GM19468 (cell line): Measurements from ENCODE around the gene ATP9B.

Experiments used
- ATAC-seq: cut with Tn5 transposase; IDR thresholded peaks from one replicate; pipeline ENCODE4 v1.9.1; 2021; ENCODE audit warnings: mild to moderate bottlenecking, moderate library complexity, moderate number of reproducible peaks; ENCODE audit not compliant: unreplicated experiment; ENCODE audit errors: extremely low read depth

Gene ATP9B

DNA sequence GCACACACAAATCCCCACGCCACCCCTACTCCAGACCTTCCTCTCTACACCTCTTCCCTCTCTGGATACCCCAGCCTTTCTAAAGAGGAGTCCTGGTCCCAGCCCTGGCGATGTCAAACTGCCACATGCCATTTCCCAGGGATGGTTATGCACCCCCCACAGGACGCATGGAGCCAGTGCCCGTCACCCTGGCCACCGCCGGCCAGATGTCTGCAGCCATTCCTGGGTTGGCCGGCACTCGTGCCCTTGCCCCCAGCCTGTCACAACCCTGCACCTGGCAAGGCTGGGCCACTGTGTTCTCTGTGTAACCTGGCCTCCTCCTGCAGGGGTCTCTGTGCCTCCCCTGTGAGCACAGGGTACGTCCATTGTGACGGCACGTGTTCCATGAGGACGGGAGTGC, 268.4 kb downstream of the ATP9B start:
- no peak for ATAC-seq

- no peak for ATAC-seq
Measured at GRCh38 chr18:79339094-79339908, 270.1 kb downstream of the ATP9B start.

DNA sequence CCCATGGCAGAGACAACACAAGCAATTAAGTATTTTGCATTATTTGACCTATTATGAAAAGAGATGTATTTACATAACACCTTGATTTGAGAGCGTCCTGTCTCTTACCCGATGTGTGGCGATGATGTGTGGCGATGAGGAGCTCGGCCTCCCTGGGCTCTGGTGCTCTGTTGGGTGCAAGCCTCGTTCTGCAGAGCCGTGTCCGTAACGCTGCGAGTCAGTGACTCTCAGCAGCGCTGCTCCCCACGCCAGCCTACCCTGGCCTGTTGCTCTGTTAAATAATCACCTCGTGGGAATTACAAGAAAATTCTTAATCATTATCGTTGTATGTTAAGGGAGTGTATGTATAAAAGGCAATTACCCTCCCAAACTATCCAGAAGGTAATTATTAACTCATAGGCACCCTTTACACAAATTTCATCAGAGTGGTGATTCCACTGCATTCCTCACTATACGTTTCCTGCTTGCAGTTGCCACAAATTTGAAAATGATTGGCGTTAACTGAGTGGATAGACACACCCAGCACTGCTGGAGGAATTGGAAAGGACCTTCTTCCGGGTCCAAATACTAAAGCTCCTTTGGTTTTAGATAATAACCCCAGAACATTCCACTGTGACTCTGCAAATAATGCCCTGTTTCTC, 274.5 kb downstream of the ATP9B start:
- ATAC-seq = no peak

DNA sequence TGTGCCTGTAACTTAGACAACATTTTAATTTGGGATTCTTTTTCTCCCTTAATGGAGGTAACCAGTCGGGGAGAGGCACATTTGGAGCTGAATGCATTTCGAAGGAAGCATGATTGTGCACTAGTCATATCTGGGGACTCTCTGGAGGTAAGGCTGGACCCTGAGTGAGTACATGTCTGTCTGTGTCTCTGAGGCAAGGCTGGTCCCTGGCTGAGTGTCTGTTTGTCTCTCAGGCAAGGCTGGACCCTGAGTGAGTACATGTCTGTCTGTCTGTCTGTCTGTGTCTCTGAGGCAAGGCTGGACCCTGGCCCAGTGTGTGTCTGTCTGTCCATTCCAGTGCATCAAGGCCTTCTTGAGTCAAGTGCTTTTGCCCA, 275.0 kb downstream of the ATP9B start:
- no peak for ATAC-seq

DNA sequence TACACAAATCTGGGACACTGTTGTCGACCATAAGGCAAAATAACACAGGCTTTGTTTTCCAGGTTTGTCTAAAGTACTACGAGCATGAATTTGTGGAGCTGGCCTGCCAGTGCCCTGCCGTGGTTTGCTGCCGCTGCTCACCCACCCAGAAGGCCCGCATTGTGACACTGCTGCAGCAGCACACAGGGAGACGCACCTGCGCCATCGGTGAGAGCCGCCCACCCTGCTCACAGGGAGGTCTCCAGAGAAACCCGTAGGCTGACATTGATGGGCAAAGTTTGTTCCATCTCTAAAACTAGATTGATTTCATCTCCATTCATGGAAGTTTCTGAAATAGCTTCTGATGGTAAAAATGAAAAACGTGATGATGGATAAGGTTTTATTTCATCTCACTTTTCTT, 276.2 kb downstream of the ATP9B start:
- no peak for ATAC-seq

DNA sequence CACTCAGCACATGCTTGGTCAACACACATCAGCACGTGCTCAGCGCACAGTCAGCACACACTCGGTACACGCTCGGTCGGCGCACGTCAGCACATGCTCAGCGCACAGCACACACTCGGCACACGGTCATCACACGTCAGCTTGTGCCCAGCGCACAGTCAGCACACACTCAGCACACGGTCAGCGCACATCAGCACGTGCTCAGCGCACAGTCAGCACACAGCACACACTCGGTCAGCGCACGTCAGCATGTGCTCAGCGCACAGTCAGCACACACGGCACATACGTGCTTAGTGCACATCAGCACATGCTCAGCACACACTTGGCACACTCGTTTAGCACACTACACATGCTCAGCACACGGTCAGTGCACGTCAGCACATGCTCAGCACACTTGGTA, 276.8 kb downstream of the ATP9B start:
- no peak for ATAC-seq

- no peak for ATAC-seq
Measured at GRCh38 chr18:79348066-79348465, 278.9 kb downstream of the ATP9B start.

GRCh38 chr18:79352432-79352831, 283.2 kb downstream of the ATP9B start:
- no peak for ATAC-seq

DNA sequence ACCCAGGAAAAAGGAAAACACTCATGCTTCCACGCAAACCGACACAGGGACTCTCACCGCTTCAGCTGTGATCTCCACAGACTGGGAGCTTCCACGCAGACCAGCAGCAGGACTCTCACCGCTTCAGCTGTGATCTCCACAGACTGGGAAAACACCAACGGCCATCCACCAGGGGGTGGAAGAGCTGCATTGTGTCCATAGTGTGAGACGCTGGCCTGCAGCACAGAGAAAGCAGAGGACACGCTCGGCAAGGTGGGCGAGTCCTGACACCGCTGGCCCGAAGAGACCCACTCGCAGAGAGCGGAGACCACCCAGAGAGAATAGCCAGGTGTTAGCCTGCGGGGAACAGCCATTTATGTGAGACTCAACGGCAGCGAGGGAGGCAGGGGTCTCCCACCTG, 284.1 kb downstream of the ATP9B start:
- ATAC-seq = no peak

- ATAC-seq = no peak
Measured at GRCh38 chr18:79354350-79354749, 285.2 kb downstream of the ATP9B start.

DNA sequence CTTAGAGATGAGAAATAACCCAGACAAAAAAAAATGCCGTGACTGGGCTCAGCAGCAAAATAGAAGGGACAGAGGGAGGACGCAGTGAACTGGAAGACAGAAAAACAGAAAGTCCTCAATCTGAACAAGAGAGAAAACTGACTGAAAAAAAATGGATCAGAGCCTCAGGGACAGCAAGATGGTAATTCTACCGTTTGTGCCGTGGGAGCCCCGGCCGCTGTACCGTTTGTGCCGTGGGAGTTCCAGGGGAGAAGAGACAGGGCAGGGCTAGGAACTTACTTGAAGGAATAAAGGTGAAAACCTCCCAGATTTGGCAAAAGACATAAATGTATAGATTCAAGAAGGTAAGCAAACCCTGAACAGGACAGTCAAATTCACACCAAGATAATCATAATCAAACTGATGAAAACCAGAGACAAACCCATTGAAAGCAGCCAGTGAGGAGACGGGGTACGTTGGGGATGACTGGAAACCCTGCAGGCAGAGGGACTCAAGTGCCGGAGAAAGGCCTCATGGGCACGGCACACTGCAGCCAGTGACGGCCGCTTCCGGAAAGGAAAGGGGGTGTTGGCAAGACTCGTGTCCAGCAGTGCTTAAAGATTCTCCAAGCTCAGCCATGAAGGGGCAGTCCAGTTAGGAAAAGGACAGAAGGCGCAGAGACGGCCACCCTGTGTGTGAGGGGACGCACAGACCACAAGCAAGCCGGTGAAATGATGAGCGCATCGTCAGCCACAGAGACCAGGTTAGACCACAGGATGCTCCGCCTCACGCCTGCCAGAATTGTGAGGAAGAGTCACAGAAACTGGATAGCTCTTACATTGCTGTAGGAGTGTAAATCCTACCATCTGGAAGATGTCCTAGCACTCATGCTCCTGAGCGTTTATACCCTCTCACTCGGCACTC, 286.5 kb downstream of the ATP9B start:
- ATAC-seq = no peak

GRCh38 chr18:79356435-79356834, 287.2 kb downstream of the ATP9B start:
- ATAC-seq = peak; percentile 78

- ATAC-seq = no peak
Measured at GRCh38 chr18:79360933-79361332, 291.7 kb downstream of the ATP9B start.

DNA sequence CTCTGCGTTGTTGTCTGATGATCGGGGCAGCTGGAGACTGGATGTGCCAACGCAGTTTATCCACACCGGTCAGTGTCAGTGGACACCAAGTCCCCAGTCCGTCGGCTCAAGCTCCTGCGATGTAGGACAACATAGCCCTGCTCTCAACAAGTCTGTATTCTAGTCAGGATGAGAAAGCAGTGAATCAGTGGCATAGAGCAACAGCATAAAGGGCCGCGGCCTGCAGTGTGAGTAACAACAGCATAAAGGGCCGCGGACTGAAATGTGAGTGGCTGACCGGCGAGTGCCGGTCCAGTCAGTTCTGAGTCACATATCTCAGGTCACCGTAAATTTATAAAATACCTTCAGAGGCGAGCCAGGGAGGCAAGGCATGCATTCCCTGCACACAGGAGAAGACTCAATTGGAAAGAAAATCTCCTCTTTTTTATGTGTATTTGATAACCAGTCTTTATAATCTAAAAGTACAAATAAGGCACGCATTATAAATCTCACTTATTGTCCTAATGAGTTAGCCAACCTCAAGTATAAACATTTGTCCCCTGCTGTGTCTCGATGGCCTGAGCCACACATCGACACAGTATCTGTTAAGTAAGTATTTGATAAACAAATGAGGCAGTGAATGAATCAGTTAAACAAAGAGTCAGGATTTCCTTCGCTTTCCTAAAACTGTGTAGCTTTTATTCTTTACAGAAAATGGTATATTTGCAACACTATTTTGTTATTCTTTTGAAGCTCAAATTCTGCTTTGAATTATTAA, 292.8 kb downstream of the ATP9B start:
- ATAC-seq = no peak

GRCh38 chr18:79365701-79366100, 296.5 kb downstream of the ATP9B start:
- no peak for ATAC-seq

DNA sequence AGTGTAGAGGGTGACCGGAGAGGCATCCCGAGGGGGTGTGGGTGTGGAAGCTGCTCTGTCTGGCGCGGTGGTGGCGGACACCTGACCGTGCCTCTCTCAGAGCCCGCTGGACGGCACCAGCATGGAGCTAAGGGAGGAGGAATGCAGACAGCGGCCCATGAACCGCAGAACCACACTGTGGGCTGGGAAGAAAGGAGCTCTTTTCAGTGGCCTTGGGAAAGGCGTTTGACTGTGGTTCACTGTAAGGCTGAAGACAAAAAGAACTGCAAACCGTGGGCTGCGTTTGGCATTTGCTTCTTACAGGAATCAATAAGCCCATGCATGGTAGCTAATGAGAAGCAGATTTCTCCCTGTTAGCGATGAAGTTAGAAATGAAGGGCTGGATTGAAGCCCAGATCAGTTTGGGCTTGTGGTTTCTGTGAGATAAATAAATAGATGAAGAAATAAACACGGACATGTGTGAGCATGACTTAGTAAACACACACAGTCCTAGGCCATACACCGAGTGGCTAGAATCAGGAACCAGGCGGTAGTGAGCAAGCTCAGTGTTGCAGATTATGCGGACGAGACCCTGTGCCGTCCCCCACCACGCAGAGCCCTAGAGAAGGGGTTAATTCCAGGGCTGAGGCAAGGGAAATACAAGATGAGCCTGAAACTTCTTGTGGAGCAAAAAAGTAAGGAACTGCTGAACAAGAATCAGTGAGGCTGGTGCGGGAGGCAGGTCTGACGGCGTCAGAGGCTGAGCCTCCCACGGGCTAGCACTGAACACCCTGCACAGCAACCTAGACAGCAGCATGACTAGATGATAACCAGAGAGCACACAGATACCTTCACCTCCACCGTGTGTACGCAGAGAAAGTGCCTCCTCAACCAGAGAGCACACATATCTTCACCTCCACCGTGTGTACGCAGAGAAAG, 297.2 kb downstream of the ATP9B start:
- ATAC-seq = no peak

DNA sequence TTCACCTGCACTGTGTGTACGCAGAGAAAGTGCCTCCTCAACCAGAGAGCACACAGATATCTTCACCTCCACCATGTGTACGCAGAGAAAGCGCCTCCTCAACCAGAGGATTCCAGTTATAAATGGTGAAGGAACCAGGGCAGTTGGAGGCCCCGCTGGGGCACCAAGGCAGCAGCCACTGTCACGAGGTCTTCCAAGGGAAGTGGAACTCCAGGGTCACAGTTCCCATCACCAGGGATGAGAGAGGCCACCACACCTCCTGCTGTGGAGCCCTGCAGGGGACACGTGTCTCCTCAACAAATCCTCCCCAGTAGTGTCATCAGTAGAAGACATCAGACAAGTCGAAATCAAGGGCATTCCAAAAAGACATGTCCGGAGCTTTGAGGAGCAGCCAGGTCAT, 298.3 kb downstream of the ATP9B start:
- ATAC-seq = no peak

DNA sequence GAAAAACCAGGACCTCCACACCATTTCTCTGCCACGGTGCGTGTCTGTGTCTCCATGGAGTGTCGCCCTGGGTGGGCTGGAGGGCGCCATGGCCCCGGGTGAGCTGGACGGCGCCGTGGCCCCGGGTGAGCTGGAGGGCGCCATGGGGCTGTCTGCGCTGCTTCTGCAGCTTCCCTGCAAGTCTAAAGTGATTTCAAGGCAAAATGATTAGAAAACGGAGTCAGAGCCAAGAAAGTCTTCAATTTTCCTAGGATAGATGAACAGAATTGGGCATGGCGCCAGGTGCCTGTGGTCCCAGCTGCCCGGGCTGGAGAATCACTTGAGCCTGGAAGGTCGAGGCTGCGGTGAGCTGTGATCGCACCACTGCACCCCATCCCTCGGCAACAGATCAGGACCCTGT, 298.8 kb downstream of the ATP9B start:
- ATAC-seq = no peak

DNA sequence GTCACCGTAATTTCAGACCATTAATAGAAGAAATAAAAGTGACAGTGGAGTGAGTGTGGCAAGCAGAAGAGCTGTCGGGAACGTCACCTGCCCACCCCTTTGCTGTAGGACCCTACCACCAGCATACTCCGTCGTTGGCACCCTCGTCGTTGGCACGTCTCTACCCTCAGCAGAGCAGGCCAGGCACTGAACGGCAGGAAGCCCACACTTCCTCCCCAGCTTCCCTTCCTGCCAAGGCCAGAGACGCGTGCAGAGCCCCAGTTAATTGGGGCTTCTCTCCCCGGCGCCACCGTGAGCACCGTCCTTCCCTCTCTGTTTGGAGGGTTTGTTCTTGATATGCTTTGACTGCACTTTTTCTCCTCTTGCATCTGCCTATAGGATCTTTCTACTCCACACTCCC, 299.5 kb downstream of the ATP9B start:
- no peak for ATAC-seq
